Fibroblast of gingiva (primary cell): Measurements from ENCODE around the gene PGM3.

ENCODE experiments used
- DNase-seq: peaks from one replicate; pipeline ENCODE4 v3.0.0-alpha.2; 2011; ENCODE audit warnings: low read depth

PGM3 gene

DNA sequence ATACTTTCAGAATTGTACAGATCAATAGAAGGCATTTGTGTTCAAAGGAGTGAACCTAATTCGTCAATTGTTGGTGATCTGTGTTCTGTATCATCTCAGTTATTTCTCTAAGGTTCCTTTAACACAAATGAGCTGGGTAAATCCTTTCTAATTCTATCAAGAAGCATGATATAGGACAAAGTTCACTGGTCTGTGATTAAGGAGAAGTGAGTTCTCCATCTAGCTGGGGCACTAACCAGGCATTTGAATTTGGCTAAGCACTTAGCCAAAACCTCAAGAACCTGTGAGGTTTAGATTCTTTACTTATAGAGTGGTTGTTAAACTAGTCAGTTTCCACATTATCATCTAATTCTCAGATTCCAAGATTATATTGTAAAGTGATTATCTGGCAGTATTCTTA is 75.3 kb downstream of the PGM3 start:
- no peak for DNase-seq
